SK-N-MC (cell line): ENCODE measurements around the gene HSPH1.

Experiments used
- EZH2 ChIP-seq: fragments of 200-600 bp; sonication (generic); IDR thresholded peaks from one replicate; pipeline ENCODE4 v1.6.1; 2017; ENCODE audit warnings: antibody characterized with exemption
- POLR2AphosphoS5 ChIP-seq: IDR thresholded peaks from 2 replicates; pipeline ENCODE4 v1.6.1; 2012; ENCODE audit warnings: mild to moderate bottlenecking, low read depth, low read length, borderline replicate concordance

DNA sequence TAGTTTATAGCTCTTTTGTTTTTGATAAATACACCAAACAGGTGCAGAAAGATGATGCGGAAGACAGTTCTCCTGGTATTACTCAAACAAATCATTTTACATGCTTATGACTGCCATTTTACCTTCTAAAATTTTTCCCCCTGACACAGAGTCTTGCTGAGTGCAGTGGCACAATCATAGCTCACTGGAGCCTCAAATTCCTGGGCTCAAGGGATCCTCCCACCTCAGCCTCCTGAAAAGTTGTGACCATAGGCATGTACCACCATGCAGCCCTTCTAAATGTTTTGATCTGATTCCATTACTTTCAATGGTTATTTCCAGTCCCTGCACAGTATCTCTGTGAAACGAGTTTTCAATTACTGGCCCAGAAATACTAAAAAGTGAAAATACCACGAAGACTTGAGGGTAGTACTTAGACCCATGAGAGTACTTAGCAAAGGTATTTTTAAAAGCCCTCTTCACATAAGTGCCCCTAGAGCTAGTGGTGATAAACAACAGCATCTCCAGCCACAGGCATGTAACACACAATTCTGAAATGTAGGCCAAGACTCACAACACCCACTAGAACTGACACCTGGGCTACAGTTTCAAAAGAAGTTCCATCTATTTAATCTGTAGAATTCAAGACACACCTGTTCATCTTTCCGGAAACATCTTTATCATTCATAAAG, 11.3 kb downstream of the HSPH1 start:
- TF ChIP-seq EZH2 (no peak), POLR2AphosphoS5 (no peak)
